ENCODE measurements around the gene DPF3.

DPF3 gene

GRCh38 chr14:72610831-72611200 is 283.1 kb downstream of the DPF3 start:
- no peak for DNase-seq

GRCh38 chr14:72610096-72610830 is 283.6 kb downstream of the DPF3 start:
- no peak for DNase-seq

GRCh38 chr14:72609205-72609916 is 284.5 kb downstream of the DPF3 start:
- DNase-seq, result no peak

- no peak for DNase-seq
Measured at GRCh38 chr14:72608391-72609204, 285.3 kb downstream of the DPF3 start.

GRCh38 chr14:72607386-72608130 is 286.3 kb downstream of the DPF3 start:
- DNase-seq, result no peak

- no peak for DNase-seq
Measured at GRCh38 chr14:72606879-72607278, 287.0 kb downstream of the DPF3 start.

- DNase-seq, result no peak
Measured at GRCh38 chr14:72605921-72606220, 288.0 kb downstream of the DPF3 start.

- DNase-seq, result no peak
Measured at GRCh38 chr14:72605096-72605920, 288.6 kb downstream of the DPF3 start.

GRCh38 chr14:72604133-72604532 is 289.8 kb downstream of the DPF3 start:
- no peak for DNase-seq

GRCh38 chr14:72603639-72604038 is 290.3 kb downstream of the DPF3 start:
- no peak for DNase-seq

- DNase-seq, result no peak
Measured at GRCh38 chr14:72600551-72601330, 293.2 kb downstream of the DPF3 start.

GRCh38 chr14:72599579-72600470 is 294.1 kb downstream of the DPF3 start:
- DNase-seq, result no peak

- no peak for DNase-seq
Measured at GRCh38 chr14:72598306-72598705, 295.6 kb downstream of the DPF3 start.

- DNase-seq, result no peak
Measured at GRCh38 chr14:72597252-72598233, 296.4 kb downstream of the DPF3 start.

GRCh38 chr14:72595152-72595862 is 298.6 kb downstream of the DPF3 start:
- no peak for DNase-seq

- DNase-seq, result no peak
Measured at GRCh38 chr14:72594099-72594901, 299.6 kb downstream of the DPF3 start.

- DNase-seq, result no peak
Measured at GRCh38 chr14:72591391-72591790, 302.5 kb downstream of the DPF3 start.

GRCh38 chr14:72590577-72590976 is 303.3 kb downstream of the DPF3 start:
- DNase-seq, result no peak
